IMR-90 (cell line): ENCODE data around the gene PTGER4. TPM values are rescaled to one million over a fixed set of nuclear protein-coding genes. Genes with fewer than 3 reads are reported as not detected.
"Not testable (repeated sequence)": the region's sequence is repeated elsewhere in the genome, so short reads cannot be mapped to it uniquely, and the experiment has no call there.

ENCODE experiments used
- ATAC-seq: fragments of 200-7000 bp; cut with Tn5 transposase; 2 replicates; pipeline ENCODE4 v1.9.1; 2020; ENCODE audit warnings: low read depth, mild to moderate bottlenecking, moderate library complexity
- BruUV-seq: library from RNA; stranded (reverse); fragments of 400-500 nt; replicated peaks from 2 replicates; lab custom pipeline; 2021; lab: Mats Ljungman, UMichigan
- CTCF ChIA-PET: fragments of 300-600 bp; formaldehyde crosslinking; extraction: SDS; loops from one replicate; lab custom pipeline; 2021; ENCODE audit warnings: antibody characterized with exemption; lab: Yijun Ruan, JAX
- POLR2A ChIA-PET: fragments of 300-600 bp; sonication (Branson Sonifier 250); formaldehyde crosslinking; loops from one replicate; lab custom pipeline; 2022; ENCODE audit warnings: antibody characterized with exemption; ENCODE audit not compliant: unreplicated experiment; lab: Charles Lee
- DNase-seq: peaks from one replicate; pipeline ENCODE4 v3.0.0; 2013
- H2AFZ ChIP-seq: replicated peaks from 2 replicates; pipeline ENCODE3; 2013; ENCODE audit warnings: low read length, mild to moderate bottlenecking; ENCODE audit not compliant: poor library complexity
- H2AK5ac ChIP-seq: 2 replicates; pipeline ENCODE4 v1.6.1; 2013; ENCODE audit warnings: low read depth, low read length, inconsistent platforms
- H2AK9ac ChIP-seq: replicated peaks from 2 replicates; pipeline ENCODE3; 2013; ENCODE audit warnings: mild to moderate bottlenecking, low read depth, low read length, moderate library complexity; ENCODE audit not compliant: poor library complexity
- H2BK120ac ChIP-seq: 2 replicates; pipeline ENCODE4 v1.6.1; 2013; ENCODE audit warnings: low read depth, low read length, inconsistent platforms
- H2BK15ac ChIP-seq: 3 replicates; pipeline ENCODE4 v1.6.1; 2013; ENCODE audit warnings: low read depth, low read length, inconsistent platforms
- H2BK20ac ChIP-seq: 2 replicates; pipeline ENCODE4 v1.6.1; 2013; ENCODE audit warnings: low read depth, mild to moderate bottlenecking, inconsistent platforms, low read length, moderate library complexity
- H2BK5ac ChIP-seq: 2 replicates; pipeline ENCODE4 v1.6.1; 2013; ENCODE audit warnings: mild to moderate bottlenecking, low read depth, low read length, inconsistent platforms; ENCODE audit not compliant: poor library complexity, severe bottlenecking
- H3K14ac ChIP-seq: replicated peaks from 2 replicates; pipeline ENCODE4 v1.6.1; 2013; ENCODE audit warnings: low read depth, low read length, inconsistent platforms
- H3K18ac ChIP-seq: 2 replicates; pipeline ENCODE4 v1.6.1; 2013; ENCODE audit warnings: low read depth, low read length, control low read depth
- H3K23ac ChIP-seq: 2 replicates; pipeline ENCODE4 v1.6.1; 2013; ENCODE audit warnings: low read depth, low read length, inconsistent platforms
- H3K27ac ChIP-seq: 2 replicates; pipeline ENCODE4 v1.5.1; 2013; ENCODE audit warnings: mild to moderate bottlenecking, control low read depth, low read length; ENCODE audit not compliant: insufficient read depth
- H3K27me3 ChIP-seq: 2 replicates; pipeline ENCODE4 v1.6.1; 2013; ENCODE audit warnings: low read length; ENCODE audit not compliant: control insufficient read depth, insufficient read depth
- H3K36me3 ChIP-seq: 2 replicates; pipeline ENCODE4 v1.6.1; 2013; ENCODE audit warnings: low read length, mixed read lengths; ENCODE audit not compliant: control insufficient read depth, insufficient read depth
- H3K4ac ChIP-seq: 2 replicates; pipeline ENCODE4 v1.6.1; 2013; ENCODE audit warnings: low read depth, low read length, inconsistent platforms
- H3K4me1 ChIP-seq: 2 replicates; pipeline ENCODE4 v1.6.1; 2013; ENCODE audit warnings: low read length, mixed read lengths; ENCODE audit not compliant: control insufficient read depth, insufficient read depth
- H3K4me2 ChIP-seq: 2 replicates; pipeline ENCODE4 v1.6.1; 2013; ENCODE audit warnings: low read depth, mild to moderate bottlenecking, control low read depth, low read length, moderate library complexity
- H3K4me3 ChIP-seq: 2 replicates; pipeline ENCODE4 v1.5.1; 2013; ENCODE audit warnings: low read depth, mild to moderate bottlenecking, control low read depth, low read length, moderate library complexity; ENCODE audit not compliant: insufficient read depth
- H3K56ac ChIP-seq: 2 replicates; pipeline ENCODE4 v1.6.1; 2013; ENCODE audit warnings: low read length, inconsistent platforms; ENCODE audit not compliant: insufficient read depth; ENCODE audit errors: extremely low read depth
- H3K79me1 ChIP-seq, 2 experiments: 2 replicates each; pipeline ENCODE4 v1.6.1; 2013; ENCODE audit warnings: low read length in 2 of 2, inconsistent platforms in 1 of 2, low read depth in 1 of 2
- H3K9ac ChIP-seq: 2 replicates; pipeline ENCODE4 v1.6.1; 2013; ENCODE audit warnings: low read depth, low read length, control low read depth
- H3K9me1 ChIP-seq: 2 replicates; pipeline ENCODE4 v1.6.1; 2013; ENCODE audit warnings: low read length, inconsistent platforms; ENCODE audit not compliant: insufficient read depth
- H3K9me3 ChIP-seq: 2 replicates; pipeline ENCODE4 v1.6.1; 2013; ENCODE audit warnings: low read length; ENCODE audit not compliant: control insufficient read depth, insufficient read depth
- H4K20me1 ChIP-seq: 2 replicates; pipeline ENCODE4 v1.6.1; 2013; ENCODE audit warnings: low read length, inconsistent platforms; ENCODE audit not compliant: insufficient read depth
- H4K5ac ChIP-seq: 2 replicates; pipeline ENCODE4 v1.6.1; 2013; ENCODE audit warnings: mild to moderate bottlenecking, low read depth, low read length, control low read depth
- H4K8ac ChIP-seq, 2 experiments: 2 replicates each; pipeline ENCODE4 v1.6.1; 2013; ENCODE audit warnings: low read depth in 2 of 2, low read length in 2 of 2, control low read depth in 1 of 2, inconsistent platforms in 1 of 2
- H4K91ac ChIP-seq: 2 replicates; pipeline ENCODE4 v1.6.1; 2013; ENCODE audit warnings: low read depth, low read length, inconsistent platforms; ENCODE audit not compliant: insufficient read depth
- WGBS, 2 experiments: methylation state at CpG; one replicate each; pipeline versions ENCODE4 v1.1.5 to v1.1.7; 2013; ENCODE audit warnings: missing lambda C conversion rate in 2 of 2; ENCODE audit not compliant: insufficient read length in 1 of 2; ENCODE audit errors: extremely low coverage in 2 of 2; 5-methylcytosine and 5-hydroxymethylcytosine counted together
- dilution Hi-C: fragments of 300-500 bp; cut with HindIII; formaldehyde crosslinking; loops from one replicate; pipeline ENCODE4 v1.14.3; 2018; ENCODE audit warnings: low sequenced_read_pairs; ENCODE audit not compliant: unreplicated experiment
- in situ Hi-C: fragments of 300-500 bp; cut with MboI; formaldehyde crosslinking; loops from 3 replicates; pipeline ENCODE4 v1.14.3; 2019; ENCODE audit warnings: low sequenced_read_pairs, inconsistent platforms, mixed read lengths
- intact Hi-C: fragments of 100-400 bp; cut with micrococcal nuclease; formaldehyde crosslinking; loops from 2 replicates; pipeline ENCODE4 v1.10.0; 2022
- polyA plus RNA-seq, 3 experiments: library from polyadenylated mRNA; depleted of rRNA; stranded (reverse); fragments of >200 nt; gene quantifications; 2 replicates each; pipeline ENCODE4 v1.2.3, GENCODE V29; 2012; ENCODE audit warnings: low replicate concordance in 1 of 3
- total RNA-seq: library from RNA; depleted of rRNA; stranded (reverse); fragments of >200 nt; gene quantifications from 2 replicates; pipeline ENCODE4 v1.2.3, GENCODE V29; 2012

The PTGER4 gene
- total and polyA plus RNA-seq, 2 of the 4 experiments (the other 2 are of a cell fraction): 7.9 to 10.1 TPM

- CTCF ChIA-PET, in situ Hi-C loops, H4K5ac ChIP-seq: not testable (repeated sequence)
Observed at GRCh38 chr5:40639531-40639930, 40.2 kb upstream of the PTGER4 start.

More at GRCh38 chr5:40639531-40639930, 40.2 kb upstream of the PTGER4 start:
- H3K14ac ChIP-seq, H3K18ac ChIP-seq, H2BK5ac ChIP-seq, H3K9me1 ChIP-seq, H2BK20ac ChIP-seq, H2BK15ac ChIP-seq, H2AFZ ChIP-seq, H3K27ac ChIP-seq, BruUV-seq, H3K9ac ChIP-seq, H3K27me3 ChIP-seq, H2AK9ac ChIP-seq, ATAC-seq, H3K56ac ChIP-seq, H3K23ac ChIP-seq, H4K91ac ChIP-seq, POLR2A ChIA-PET, H2AK5ac ChIP-seq, H3K4me1 ChIP-seq, DNase-seq, H2BK120ac ChIP-seq, H3K36me3 ChIP-seq, H3K9me3 ChIP-seq, H4K20me1 ChIP-seq, H3K4ac ChIP-seq, H4K8ac ChIP-seq, H3K4me3 ChIP-seq, H3K4me2 ChIP-seq, dilution Hi-C loops, intact Hi-C loops, H3K79me1 ChIP-seq: not testable (repeated sequence)
- WGBS, 2 experiments: no CpG with 5 or more reads among the region's 1 CpG
